SK-N-SH treated with all-trans-retinoic acid at 6 μM for 48 hours (cell line): Measurements from ENCODE around the gene ADK.

Source experiments
- ATAC-seq: fragments of 200-7000 bp; cut with Tn5 transposase; 3 replicates; pipeline ENCODE4 v1.9.1; 2020; ENCODE audit warnings: mild to moderate bottlenecking, moderate library complexity
- ARNTL ChIP-seq: fragments of 450-650 bp; formaldehyde crosslinking; IDR thresholded peaks from 2 replicates; pipeline ENCODE4 v1.5.0; 2020; ENCODE audit warnings: low read depth, mild to moderate bottlenecking, moderate library complexity, borderline replicate concordance
- BACH2 ChIP-seq: fragments of 250-450 bp; sonication (Bioruptor Pico); IDR thresholded peaks from 2 replicates; pipeline ENCODE4 v1.9.0; 2021; ENCODE audit warnings: mild to moderate bottlenecking, borderline replicate concordance
- CREB5 ChIP-seq: fragments of 250-450 bp; sonication (Bioruptor Pico); IDR thresholded peaks from 2 replicates; pipeline ENCODE4 v1.5.1; 2020; ENCODE audit warnings: low read depth, mild to moderate bottlenecking, moderate library complexity
- CSDC2 ChIP-seq: fragments of 250-450 bp; sonication (Bioruptor Pico); IDR thresholded peaks from 2 replicates; pipeline ENCODE4 v1.5.0; 2020; ENCODE audit warnings: mild to moderate bottlenecking, moderate library complexity
- ESRRG ChIP-seq: fragments of 250-450 bp; sonication (Bioruptor Pico); IDR thresholded peaks from 2 replicates; pipeline ENCODE4 v1.6.1; 2021; ENCODE audit warnings: mild to moderate bottlenecking
- GLIS3 ChIP-seq: fragments of 250-450 bp; sonication (Bioruptor Pico); IDR thresholded peaks from 2 replicates; pipeline ENCODE4 v1.5.0; 2020; ENCODE audit warnings: mild to moderate bottlenecking, moderate library complexity
- ISL1 ChIP-seq: fragments of 250-450 bp; sonication (Bioruptor Pico); IDR thresholded peaks from 2 replicates; pipeline ENCODE4 v2.1.2; 2022; ENCODE audit warnings: mild to moderate bottlenecking, moderate library complexity
- PATZ1 ChIP-seq: fragments of 250-450 bp; sonication (Bioruptor Pico); IDR thresholded peaks from 2 replicates; pipeline ENCODE4 v1.8.0; 2020; ENCODE audit warnings: mild to moderate bottlenecking, moderate library complexity, borderline replicate concordance
- POU6F1 ChIP-seq: fragments of 250-450 bp; sonication (Bioruptor Pico); IDR thresholded peaks from 2 replicates; pipeline ENCODE4 v1.8.0; 2021; ENCODE audit warnings: low read depth, mild to moderate bottlenecking, moderate library complexity, borderline replicate concordance
- PPARA ChIP-seq: fragments of 250-450 bp; sonication (Bioruptor Pico); IDR thresholded peaks from 2 replicates; pipeline ENCODE4 v1.5.0; 2020; ENCODE audit warnings: mild to moderate bottlenecking, borderline replicate concordance
- RARB ChIP-seq: fragments of 250-450 bp; sonication (Bioruptor Pico); IDR thresholded peaks from 2 replicates; pipeline ENCODE4 v1.8.0; 2021; ENCODE audit warnings: mild to moderate bottlenecking, moderate library complexity
- SNAI2 ChIP-seq: fragments of 250-450 bp; sonication (Bioruptor Pico); IDR thresholded peaks from 2 replicates; pipeline ENCODE4 v1.5.0; 2020; ENCODE audit warnings: mild to moderate bottlenecking, moderate library complexity
- TCF4 ChIP-seq: fragments of 250-450 bp; sonication (Bioruptor Pico); IDR thresholded peaks from 2 replicates; pipeline ENCODE4 v1.8.0; 2021; ENCODE audit warnings: mild to moderate bottlenecking, moderate library complexity, borderline replicate concordance
- TOX ChIP-seq: fragments of 250-450 bp; sonication (Bioruptor Pico); IDR thresholded peaks from 2 replicates; pipeline ENCODE4 v1.8.0; 2021; ENCODE audit warnings: mild to moderate bottlenecking, moderate library complexity, borderline replicate concordance
- TSHZ2 ChIP-seq: fragments of 250-450 bp; sonication (Bioruptor Pico); IDR thresholded peaks from 2 replicates; pipeline ENCODE4 v1.5.0; 2020; ENCODE audit warnings: mild to moderate bottlenecking, moderate library complexity
- ZC3H10 ChIP-seq: fragments of 250-450 bp; sonication (Bioruptor Pico); IDR thresholded peaks from 2 replicates; pipeline ENCODE4 v1.5.1; 2021; ENCODE audit warnings: mild to moderate bottlenecking, moderate library complexity
- ZFP3 ChIP-seq: fragments of 250-450 bp; sonication (Bioruptor Pico); IDR thresholded peaks from 2 replicates; pipeline ENCODE4 v1.5.0; 2020; ENCODE audit warnings: mild to moderate bottlenecking, moderate library complexity
- ZFP30 ChIP-seq: fragments of 450-650 bp; formaldehyde crosslinking; IDR thresholded peaks from 2 replicates; pipeline ENCODE4 v1.5.0; 2022; ENCODE audit warnings: mild to moderate bottlenecking, moderate library complexity
- ZNF70 ChIP-seq: fragments of 450-650 bp; formaldehyde crosslinking; IDR thresholded peaks from 2 replicates; pipeline ENCODE4 v1.5.0; 2020; ENCODE audit warnings: mild to moderate bottlenecking, moderate library complexity
- ZNF8 ChIP-seq: fragments of 450-650 bp; formaldehyde crosslinking; IDR thresholded peaks from 2 replicates; pipeline ENCODE4 v1.5.0; 2020; ENCODE audit warnings: mild to moderate bottlenecking, moderate library complexity

The ADK gene

GRCh38 chr10:74586088-74586585, 435.1 kb downstream of the ADK start (continued):
- no peak for TF ChIP-seq CREB5 (CRISPR knock-in tag)
- no peak for TF ChIP-seq BACH2 (CRISPR knock-in tag)

GRCh38 chr10:74587109-74587854, 436.3 kb downstream of the ADK start:
- no peak for TF ChIP-seq PATZ1
- TF ChIP-seq ZNF70 (CRISPR knock-in tag) = no peak
- TF ChIP-seq ARNTL (CRISPR knock-in tag) = no peak
- no peak for TF ChIP-seq ZFP30 (CRISPR knock-in tag)
- no peak for TF ChIP-seq TSHZ2
- no peak for TF ChIP-seq ZFP3
- no peak for TF ChIP-seq TCF4 (CRISPR knock-in tag)
- no peak for TF ChIP-seq GLIS3 (CRISPR knock-in tag)
- TF ChIP-seq BACH2 (CRISPR knock-in tag) = no peak
- TF ChIP-seq ZC3H10 = no peak
- TF ChIP-seq ESRRG (CRISPR knock-in tag) = no peak
- TF ChIP-seq, all 23 proteins: peak for 0
- no peak for ATAC-seq

GRCh38 chr10:74589226-74589673, 438.2 kb downstream of the ADK start:
- no peak for TF ChIP-seq CSDC2
- no peak for TF ChIP-seq BACH2 (CRISPR knock-in tag)
- no peak for TF ChIP-seq PPARA
- no peak for TF ChIP-seq POU6F1
- TF ChIP-seq ISL1 = peak; percentile 89
- no peak for TF ChIP-seq ZFP3
- TF ChIP-seq ARNTL (CRISPR knock-in tag) = no peak
- TF ChIP-seq RARB = no peak
- TF ChIP-seq ZC3H10 = 0 out of 2 replicates have a peak, but pooled peaks have one; percentile 29
- peak; percentile 95 for TF ChIP-seq TCF4 (CRISPR knock-in tag)
- TF ChIP-seq PATZ1 = 0 out of 2 replicates have a peak, but pooled peaks have one; percentile 20
- TF ChIP-seq TOX (CRISPR knock-in tag) = no peak
- no peak for TF ChIP-seq ZNF8 (CRISPR knock-in tag)
- peak; percentile 85 for TF ChIP-seq TSHZ2
- TF ChIP-seq ZFP30 (CRISPR knock-in tag) = no peak
- no peak for TF ChIP-seq SNAI2
- peak; percentile 87 for ATAC-seq
